Lung (tissue), 12 donors: ENCODE data around the gene GALNT12. TPM values are rescaled to one million over a fixed set of nuclear protein-coding genes. Genes with fewer than 3 reads are reported as not detected.

Source experiments
- ATAC-seq: fragments of 200-7000 bp; cut with Tn5 transposase; one replicate; pipeline ENCODE4 v1.9.1; 2020; ENCODE audit warnings: moderate number of reproducible peaks; ENCODE audit not compliant: insufficient read depth, low FRiP score
- DNase-seq, 3 donors: peaks; one replicate each; pipeline ENCODE4 v3.0.0-alpha.2; 2013 to 2017
- H3K27ac ChIP-seq, 2 donors: one replicate each; pipeline ENCODE4 v1.5.1; 2013; ENCODE audit warnings: mild to moderate bottlenecking in 2 of 2, moderate library complexity in 2 of 2, control low read depth in 1 of 2, inconsistent platforms in 1 of 2, low read depth in 1 of 2, low read length in 1 of 2
- H3K27me3 ChIP-seq, 3 donors: one replicate each; pipeline ENCODE4 v1.5.1; 2013; ENCODE audit warnings: low read length in 2 of 3; ENCODE audit not compliant: control insufficient read depth in 3 of 3, insufficient read depth in 3 of 3
- H3K36me3 ChIP-seq, 4 donors: one replicate each; pipeline ENCODE4 v1.5.1; 2013; ENCODE audit warnings: low read length in 4 of 4, mild to moderate bottlenecking in 1 of 4, moderate library complexity in 1 of 4; ENCODE audit not compliant: control insufficient read depth in 4 of 4, insufficient read depth in 4 of 4
- H3K4me1 ChIP-seq, 5 donors: one replicate each; pipeline ENCODE4 v1.5.1; 2013; ENCODE audit warnings: low read length in 5 of 5, mild to moderate bottlenecking in 2 of 5, moderate library complexity in 1 of 5; ENCODE audit not compliant: control insufficient read depth in 5 of 5, insufficient read depth in 5 of 5
- H3K4me3 ChIP-seq: one replicate; pipeline ENCODE4 v1.5.1; 2013; ENCODE audit warnings: mild to moderate bottlenecking, control low read depth, moderate library complexity
- H3K9ac ChIP-seq, 2 donors: one replicate each; pipeline ENCODE4 v1.5.1; 2013; ENCODE audit warnings: low read length in 2 of 2, control low read depth in 1 of 2; ENCODE audit not compliant: insufficient read depth in 1 of 2
- H3K9me3 ChIP-seq, 4 donors: one replicate each; pipeline ENCODE4 v1.5.1; 2013; ENCODE audit warnings: low read length in 3 of 4, mild to moderate bottlenecking in 1 of 4, moderate library complexity in 1 of 4; ENCODE audit not compliant: control insufficient read depth in 4 of 4, insufficient read depth in 3 of 4
- WGBS, 2 donors: extraction: QIAGEN DNeasy Blood & Tissue Kit; methylation state at CpG; one replicate each; pipeline ENCODE4 v1.1.7; 2013; 5-methylcytosine and 5-hydroxymethylcytosine counted together
- polyA plus RNA-seq, 2 donors: library from polyadenylated mRNA; stranded (reverse); fragments of 200-250 nt; gene quantifications; one replicate each; pipeline ENCODE4 v1.2.1, GENCODE V29; 2013
- total RNA-seq, 2 donors: library from RNA; depleted of rRNA in 1 of 2; stranded (reverse); fragments of >200 nt in 1 of 2; gene quantifications; one replicate each; pipeline ENCODE4 v1.2.1, GENCODE V29; 2014 to 2021
- TF ChIP-seq, protein P1 (sequence below): IDR thresholded peaks from 2 replicates; pipeline ENCODE4 v1.5.1; 2012; ENCODE audit warnings: mild to moderate bottlenecking; ENCODE audit errors: control extremely low read depth, extremely low read depth
- donor health status: control.
- donor health status: control.
- donor health status: Bipolar disorder and iron deficiency.
- donor health status: healthy.
- donor health status: DM: yes; HTN: yes; CAD: no.

The GALNT12 gene
- total and polyA plus RNA-seq, 4 donors, result 7.9 to 35.0 (median 20.1) TPM

GRCh38 chr9:98879094-98879962 is 71.9 kb downstream of the GALNT12 start:
- Histone ChIP-seq H3K36me3 (no peaks in the 10 kb centered on the region), H3K27ac (no peak overlapping the region), H3K9ac (no peak overlapping the region), H3K9me3 (no peaks in the 10 kb centered on the region), H3K4me1 (peaks cover 1 to 14% (median 5%) of the 10 kb centered on the region in 5 donors), H3K27me3 (no peaks in the 10 kb centered on the region), H3K4me3 (no peak overlapping the region)
- ATAC-seq, result no peak
- DNase-seq, result peak in 1 of 3 donors; percentile 26
- WGBS, 2 donors, result 69 to 88% methylated on average over 5 of the region's 5 CpGs
- TF ChIP-seq, protein P1, sequence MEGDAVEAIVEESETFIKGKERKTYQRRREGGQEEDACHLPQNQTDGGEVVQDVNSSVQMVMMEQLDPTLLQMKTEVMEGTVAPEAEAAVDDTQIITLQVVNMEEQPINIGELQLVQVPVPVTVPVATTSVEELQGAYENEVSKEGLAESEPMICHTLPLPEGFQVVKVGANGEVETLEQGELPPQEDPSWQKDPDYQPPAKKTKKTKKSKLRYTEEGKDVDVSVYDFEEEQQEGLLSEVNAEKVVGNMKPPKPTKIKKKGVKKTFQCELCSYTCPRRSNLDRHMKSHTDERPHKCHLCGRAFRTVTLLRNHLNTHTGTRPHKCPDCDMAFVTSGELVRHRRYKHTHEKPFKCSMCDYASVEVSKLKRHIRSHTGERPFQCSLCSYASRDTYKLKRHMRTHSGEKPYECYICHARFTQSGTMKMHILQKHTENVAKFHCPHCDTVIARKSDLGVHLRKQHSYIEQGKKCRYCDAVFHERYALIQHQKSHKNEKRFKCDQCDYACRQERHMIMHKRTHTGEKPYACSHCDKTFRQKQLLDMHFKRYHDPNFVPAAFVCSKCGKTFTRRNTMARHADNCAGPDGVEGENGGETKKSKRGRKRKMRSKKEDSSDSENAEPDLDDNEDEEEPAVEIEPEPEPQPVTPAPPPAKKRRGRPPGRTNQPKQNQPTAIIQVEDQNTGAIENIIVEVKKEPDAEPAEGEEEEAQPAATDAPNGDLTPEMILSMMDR, result no peak

DNA sequence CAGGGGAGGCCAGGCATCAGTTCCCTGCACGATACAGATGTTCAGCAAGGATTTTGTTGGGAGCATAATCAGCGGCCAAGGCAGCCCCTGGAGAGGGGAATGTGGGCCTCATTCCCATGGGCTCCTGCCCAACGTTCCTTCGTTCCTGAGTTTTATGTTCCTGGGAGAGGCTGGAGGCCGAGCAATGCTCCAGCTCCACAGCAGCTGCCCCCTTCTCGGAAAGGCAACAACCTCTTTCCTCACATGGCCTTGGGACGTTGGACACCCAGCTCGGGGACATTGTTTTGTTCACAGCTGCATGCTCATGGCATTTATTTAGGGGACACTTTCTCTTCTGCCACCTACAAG is 72.5 kb downstream of the GALNT12 start:
- H3K36me3 ChIP-seq, result no peaks in the 10 kb centered on the region
- H3K27me3 ChIP-seq, result no peaks in the 10 kb centered on the region
- TF ChIP-seq, protein P1, result no peak
- WGBS, 2 donors, result 75 to 82% methylated on average over 8 of the region's 8 CpGs
- no peak overlapping the region for H3K27ac ChIP-seq
- H3K4me1 ChIP-seq, result peaks cover 4 to 14% (median 5%) of the 10 kb centered on the region in 5 donors
- no peak overlapping the region for H3K4me3 ChIP-seq
- peak; percentile 15 to 47 (median 30) for DNase-seq
- no peaks in the 10 kb centered on the region for H3K9me3 ChIP-seq
- ATAC-seq, result no peak
- H3K9ac ChIP-seq, result no peak overlapping the region

DNA sequence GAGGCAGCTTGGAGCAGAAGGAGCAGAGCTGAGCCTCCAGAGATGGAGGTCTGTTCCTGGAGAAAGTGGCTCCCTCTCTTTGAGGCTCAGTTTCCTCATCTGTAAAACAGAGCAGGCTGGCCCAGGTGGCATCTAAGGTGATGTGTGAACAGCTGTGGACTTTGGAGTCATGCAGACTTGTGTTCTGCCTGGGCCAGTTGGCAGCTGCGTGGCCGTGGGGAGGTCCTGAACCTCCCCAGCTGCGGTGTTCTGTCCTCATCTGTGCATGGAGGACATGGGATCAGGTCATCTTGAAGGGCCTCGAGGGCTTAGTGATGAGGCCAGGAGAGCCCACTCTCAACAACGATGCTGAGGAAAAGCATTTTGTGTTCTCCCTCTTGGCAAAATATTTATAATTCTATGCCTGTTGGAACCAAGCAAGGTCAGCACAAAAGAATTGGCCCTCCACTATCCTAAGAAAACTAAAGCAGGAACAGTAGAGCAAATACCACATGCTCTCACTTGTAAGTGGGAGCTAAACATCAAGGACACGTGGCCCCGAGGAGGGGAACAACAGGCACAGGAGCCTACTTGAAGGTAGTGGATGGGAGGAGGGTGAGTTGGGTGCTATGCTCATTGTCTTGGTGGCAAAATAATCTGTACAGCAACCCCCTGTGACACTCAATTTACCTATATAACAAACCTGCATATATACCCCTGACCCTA is 73.0 kb downstream of the GALNT12 start:
- H3K27ac ChIP-seq, result no peak overlapping the region
- no peaks in the 10 kb centered on the region for H3K27me3 ChIP-seq
- peaks cover 4 to 14% (median 5%) of the 10 kb centered on the region in 5 donors for H3K4me1 ChIP-seq
- WGBS, 2 donors, result 82 to 87% methylated on average over 7 of the region's 7 CpGs
- TF ChIP-seq, protein P1, result no peak
- no peak for ATAC-seq
- no peaks in the 10 kb centered on the region for H3K9me3 ChIP-seq
- no peak for DNase-seq
- H3K4me3 ChIP-seq, result no peak overlapping the region
- no peak overlapping the region for H3K9ac ChIP-seq
- H3K36me3 ChIP-seq, result no peaks in the 10 kb centered on the region
